WTC11 (cell line): ENCODE results near the gene AJM1. TPM values are rescaled to one million over a fixed set of nuclear protein-coding genes. Genes with fewer than 3 reads are reported as not detected.
"Not testable (repeated sequence)": the region's sequence is repeated elsewhere in the genome, so short reads cannot be mapped to it uniquely, and the experiment has no call there.

ENCODE experiments used
- ATAC-seq: fragments of 200-7000 bp; cut with Tn5 transposase; 2 replicates; pipeline ENCODE4 v1.10.0; 2021; ENCODE audit warnings: mild to moderate bottlenecking, moderate library complexity
- CTCF ChIA-PET: fragments of 300-600 bp; sonication (Branson Sonifier 250); formaldehyde crosslinking; loops from one replicate; lab custom pipeline; 2021; ENCODE audit warnings: antibody characterized with exemption; lab: Charles Lee
- POLR2A ChIA-PET: fragments of 350-600 bp; sonication (Branson Sonifier 250); formaldehyde crosslinking; loops from one replicate; lab custom pipeline; 2021; ENCODE audit warnings: antibody characterized with exemption; lab: Charles Lee
- DNase-seq: peaks from one replicate; pipeline ENCODE4 v3.0.0; 2021; ENCODE audit warnings: low spot score
- H3K27ac Mint-ChIP-seq: 2 replicates; pipeline ENCODE4 v1.8.0; 2021; ENCODE audit warnings: mixed read lengths
- H3K27me3 Mint-ChIP-seq: 2 replicates; pipeline ENCODE4 v1.8.0; 2021; ENCODE audit warnings: low read depth, mild to moderate bottlenecking, moderate library complexity, mixed read lengths
- H3K36me3 Mint-ChIP-seq: 2 replicates; pipeline ENCODE4 v1.8.0; 2021; ENCODE audit warnings: mixed read lengths
- H3K4me1 Mint-ChIP-seq: 2 replicates; pipeline ENCODE4 v1.8.0; 2022; ENCODE audit warnings: mixed read lengths
- H3K4me3 Mint-ChIP-seq: 2 replicates; pipeline ENCODE4 v1.8.0; 2021; ENCODE audit warnings: mild to moderate bottlenecking, moderate library complexity, mixed read lengths
- H3K9me3 Mint-ChIP-seq: 2 replicates; pipeline ENCODE4 v1.8.0; 2021; ENCODE audit warnings: mixed read lengths
- HMGXB4 ChIP-seq: sonication (generic); formaldehyde crosslinking; IDR thresholded peaks from 2 replicates; pipeline ENCODE4 v1.8.1; 2023; ENCODE audit warnings: mild to moderate bottlenecking, moderate library complexity, missing genetic modification reagents
- MYBL2 ChIP-seq: sonication (generic); formaldehyde crosslinking; IDR thresholded peaks from 2 replicates; pipeline ENCODE4 v1.8.1; 2023; ENCODE audit warnings: mild to moderate bottlenecking, moderate library complexity, missing genetic modification reagents
- OVOL2 ChIP-seq: fragments of 250-450 bp; sonication (Bioruptor Pico); IDR thresholded peaks from 2 replicates; pipeline ENCODE4 v1.9.0; 2021; ENCODE audit warnings: mild to moderate bottlenecking, borderline replicate concordance
- RELA ChIP-seq: sonication (generic); formaldehyde crosslinking; IDR thresholded peaks from 2 replicates; pipeline ENCODE4 v1.8.1; 2022; ENCODE audit warnings: missing genetic modification reagents, mild to moderate bottlenecking, borderline replicate concordance
- SP1 ChIP-seq: sonication (generic); formaldehyde crosslinking; conservative IDR thresholded peaks from 2 replicates; pipeline ENCODE4 v1.8.1; 2022; ENCODE audit warnings: missing genetic modification reagents
- ZNF121 ChIP-seq: sonication (generic); formaldehyde crosslinking; IDR thresholded peaks from 2 replicates; pipeline ENCODE4 v1.8.0; 2023; ENCODE audit warnings: missing genetic modification reagents
- total RNA-seq: library from RNA; stranded (reverse); gene quantifications from 3 replicates; pipeline ENCODE4 v1.2.3, GENCODE V29; 2021
- TF ChIP-seq, protein P1 (sequence below): sonication (generic); formaldehyde crosslinking; IDR thresholded peaks from 2 replicates; pipeline ENCODE4 v1.8.1; 2023; ENCODE audit warnings: mild to moderate bottlenecking, missing genetic modification reagents, moderate library complexity
- TF ChIP-seq, protein P2 (sequence below): fragments of 200-600 bp; IDR thresholded peaks from 2 replicates; pipeline ENCODE4 v1.8.0; 2022; ENCODE audit warnings: antibody characterized with exemption

The AJM1 gene
- total RNA-seq, 1 experiment from 2014 or later = 1.6 TPM

DNA sequence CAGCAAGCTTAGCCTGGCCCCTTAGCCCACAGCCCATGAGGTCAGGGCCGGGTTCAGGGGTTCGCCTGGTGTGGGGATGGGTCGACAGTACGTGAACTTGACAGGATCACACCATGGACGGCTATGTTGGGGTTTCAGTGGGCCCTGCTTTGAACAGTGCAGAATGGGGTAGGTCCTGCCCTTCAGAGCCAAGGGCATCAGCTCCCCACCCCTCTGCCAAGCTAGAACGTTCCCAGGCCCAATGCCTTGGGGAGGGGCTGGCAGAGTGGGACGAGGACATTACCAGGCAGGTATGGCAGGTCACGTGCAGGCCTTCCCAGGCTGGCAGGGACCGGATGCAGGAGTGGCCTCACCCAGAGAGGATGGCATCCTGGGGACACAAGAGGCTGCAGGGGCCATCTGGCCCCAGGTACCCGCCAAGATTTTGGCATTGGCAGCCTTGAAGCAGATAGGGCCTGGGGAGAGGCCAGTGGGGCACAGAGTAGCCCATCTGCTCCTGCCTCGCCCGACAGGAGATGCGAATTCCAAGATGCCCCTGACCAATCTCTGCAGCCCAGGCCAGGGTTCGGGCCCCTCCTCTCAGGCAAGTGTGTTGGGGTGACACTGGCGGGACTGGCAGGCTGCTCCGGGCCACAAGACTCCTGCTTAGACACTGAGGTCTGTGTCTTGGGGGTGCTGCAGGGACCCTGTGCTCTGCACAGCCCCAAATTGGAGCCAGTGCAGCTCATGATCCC, 465 bp upstream of the AJM1 start:
- Mint-ChIP-seq H3K4me1 (peaks cover 23% of the 10 kb centered on the region), H3K4me3 (peak overlapping the region; percentile 33; the same call in 1 of the 2 replicates)
- H3K36me3 Mint-ChIP-seq, H3K9me3 Mint-ChIP-seq, DNase-seq, H3K27ac Mint-ChIP-seq, H3K27me3 Mint-ChIP-seq: not testable (repeated sequence)
- POLR2A ChIA-PET = interaction anchor here (1.1 to 1.7 kb wide), 2 partner anchors 18 to 19 kb away, joined by 3 to 4 read pairs; no protein-coding TSS in a partner anchor
- CTCF ChIA-PET = interaction anchor here (0.5 to 5.9 kb wide), 39 partner anchors 8 to 477 kb away, joined by 3 to 64 read pairs (median 5); partner anchors contain the start of genes CLIC3, DIPK1B, FBXW5 and PAXX
- TF ChIP-seq MYBL2 (0 out of 2 replicates have a peak, but pooled peaks have one; percentile 5), OVOL2 (CRISPR knock-in tag) (0 out of 2 replicates have a peak, but pooled peaks have one; percentile 50)
- TF ChIP-seq, protein P1, sequence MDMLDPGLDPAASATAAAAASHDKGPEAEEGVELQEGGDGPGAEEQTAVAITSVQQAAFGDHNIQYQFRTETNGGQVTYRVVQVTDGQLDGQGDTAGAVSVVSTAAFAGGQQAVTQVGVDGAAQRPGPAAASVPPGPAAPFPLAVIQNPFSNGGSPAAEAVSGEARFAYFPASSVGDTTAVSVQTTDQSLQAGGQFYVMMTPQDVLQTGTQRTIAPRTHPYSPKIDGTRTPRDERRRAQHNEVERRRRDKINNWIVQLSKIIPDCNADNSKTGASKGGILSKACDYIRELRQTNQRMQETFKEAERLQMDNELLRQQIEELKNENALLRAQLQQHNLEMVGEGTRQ (CRISPR knock-in tag) = peak; percentile 73
- peak; percentile 2 for ATAC-seq

GRCh38 chr9:136843159-136843800, 1.0 kb downstream of the AJM1 start:
- DNase-seq, ATAC-seq, H3K27ac Mint-ChIP-seq, H3K36me3 Mint-ChIP-seq, H3K9me3 Mint-ChIP-seq, POLR2A ChIA-PET, H3K27me3 Mint-ChIP-seq: not testable (repeated sequence)
- H3K4me1 Mint-ChIP-seq = peaks cover 23% of the 10 kb centered on the region
- CTCF ChIA-PET = interaction anchor here (0.6 to 5.9 kb wide), 32 partner anchors 8 to 358 kb away, joined by 3 to 64 read pairs (median 6); partner anchors contain the start of genes CLIC3, NPDC1, RABL6 and TMEM141
- H3K4me3 Mint-ChIP-seq = peak overlapping the region; percentile 35

DNA sequence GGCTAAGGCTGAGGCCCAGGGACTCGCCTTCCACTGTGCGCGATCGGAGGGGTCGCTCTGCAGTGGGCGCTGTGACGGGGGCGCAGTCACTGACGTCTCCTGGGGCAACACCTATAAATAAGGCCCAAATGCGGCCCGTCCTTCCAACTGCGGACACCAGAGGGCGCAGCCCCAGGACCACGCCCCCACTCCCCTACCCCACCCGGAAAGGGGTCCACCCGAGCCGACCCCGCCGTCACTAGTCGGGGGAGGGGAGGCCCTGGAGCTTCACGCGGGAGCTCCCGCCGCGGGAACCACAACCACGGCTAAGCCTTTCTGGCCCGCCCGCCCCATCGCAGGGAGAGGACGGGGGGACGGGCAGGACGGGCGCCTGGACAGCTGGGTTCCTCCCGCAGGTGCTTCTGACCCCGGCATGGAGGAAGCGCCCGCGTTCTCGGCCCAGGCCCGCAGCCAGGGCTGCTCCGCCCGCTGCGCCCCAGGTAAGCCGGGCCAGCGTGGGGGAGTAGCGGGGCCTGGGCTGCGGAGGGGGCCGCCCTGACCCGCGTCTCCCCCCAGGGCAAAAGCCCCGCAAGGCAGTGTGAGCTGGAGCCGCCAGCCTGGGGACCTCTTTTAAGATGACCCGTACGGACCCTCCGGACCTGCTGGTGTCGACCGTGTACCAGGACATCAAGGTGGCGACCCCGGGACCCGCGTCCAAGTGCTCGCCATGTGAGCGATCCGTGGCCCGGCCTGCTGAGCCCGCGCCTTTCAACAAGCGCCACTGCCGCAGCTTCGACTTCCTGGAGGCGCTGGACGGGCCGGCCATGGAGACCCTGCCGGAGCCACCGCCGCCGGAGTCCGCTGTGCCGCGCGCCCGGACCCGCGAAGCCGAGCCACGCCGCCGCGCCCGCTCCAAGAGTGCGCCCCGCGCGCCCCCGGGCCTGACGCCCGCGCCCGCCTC, 1.8 kb downstream of the AJM1 start:
- POLR2A ChIA-PET, H3K9me3 Mint-ChIP-seq, H3K27me3 Mint-ChIP-seq, H3K27ac Mint-ChIP-seq, H3K36me3 Mint-ChIP-seq: not testable (repeated sequence)
- Mint-ChIP-seq H3K4me3 (peak overlapping the region; percentile 36), H3K4me1 (peaks cover 23% of the 10 kb centered on the region)
- CTCF ChIA-PET = interaction anchor here (0.5 to 5.9 kb wide), 19 partner anchors 9 to 416 kb away, joined by 3 to 64 read pairs (median 7); partner anchors contain the start of genes RABL6, TMEM141 and TRAF2
- DNase-seq = peak; percentile 87
- peak; percentile 14; the same call in 1 of the 2 replicates for TF ChIP-seq RELA (CRISPR knock-in tag)
- peak; percentile 76 for TF ChIP-seq ZNF121 (CRISPR knock-in tag)
- 0 out of 2 replicates have a peak, but pooled peaks have one; percentile 61 for TF ChIP-seq HMGXB4 (CRISPR knock-in tag)
- TF ChIP-seq, protein P2, sequence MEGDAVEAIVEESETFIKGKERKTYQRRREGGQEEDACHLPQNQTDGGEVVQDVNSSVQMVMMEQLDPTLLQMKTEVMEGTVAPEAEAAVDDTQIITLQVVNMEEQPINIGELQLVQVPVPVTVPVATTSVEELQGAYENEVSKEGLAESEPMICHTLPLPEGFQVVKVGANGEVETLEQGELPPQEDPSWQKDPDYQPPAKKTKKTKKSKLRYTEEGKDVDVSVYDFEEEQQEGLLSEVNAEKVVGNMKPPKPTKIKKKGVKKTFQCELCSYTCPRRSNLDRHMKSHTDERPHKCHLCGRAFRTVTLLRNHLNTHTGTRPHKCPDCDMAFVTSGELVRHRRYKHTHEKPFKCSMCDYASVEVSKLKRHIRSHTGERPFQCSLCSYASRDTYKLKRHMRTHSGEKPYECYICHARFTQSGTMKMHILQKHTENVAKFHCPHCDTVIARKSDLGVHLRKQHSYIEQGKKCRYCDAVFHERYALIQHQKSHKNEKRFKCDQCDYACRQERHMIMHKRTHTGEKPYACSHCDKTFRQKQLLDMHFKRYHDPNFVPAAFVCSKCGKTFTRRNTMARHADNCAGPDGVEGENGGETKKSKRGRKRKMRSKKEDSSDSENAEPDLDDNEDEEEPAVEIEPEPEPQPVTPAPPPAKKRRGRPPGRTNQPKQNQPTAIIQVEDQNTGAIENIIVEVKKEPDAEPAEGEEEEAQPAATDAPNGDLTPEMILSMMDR = peak; percentile 88
- TF ChIP-seq SP1 (CRISPR knock-in tag) = 0 out of 2 replicates have a peak, but pooled peaks have one; percentile 44
- ATAC-seq = peak; percentile 3
